Measurements from ENCODE around the gene CD96. TPM values are rescaled to one million over a fixed set of nuclear protein-coding genes. Genes with fewer than 3 reads are reported as not detected.

CD96 gene
- polyA plus RNA-seq, 1 experiment = 0.12 TPM

DNA sequence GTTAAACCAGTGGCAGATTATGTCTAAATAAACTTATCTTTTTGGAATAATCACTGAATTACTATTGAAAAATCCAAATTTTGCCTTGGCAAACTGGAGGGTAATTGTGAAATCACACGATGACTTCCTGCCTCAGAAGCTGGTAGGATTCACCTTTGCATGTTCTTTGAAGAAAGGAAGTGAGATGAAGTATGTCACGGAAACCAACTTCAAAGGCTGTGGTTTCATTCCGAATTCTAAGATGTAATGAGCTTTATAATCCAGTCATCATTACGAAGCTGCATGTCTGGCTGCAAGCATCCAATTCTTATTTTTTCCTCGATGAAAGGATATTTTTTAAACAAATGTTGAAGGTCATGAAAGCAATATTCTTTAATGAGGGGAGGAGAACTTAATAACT is 68.2 kb downstream of the CD96 start:
- CTCF ChIA-PET = interaction anchor here (0.5 kb wide), 1 partner anchor 58 kb away, joined by 3 read pairs; no protein-coding TSS in a partner anchor
- Histone ChIP-seq H3K9me3 (ENCODE audit: control insufficient read depth, insufficient read depth, low read length) (no peaks in the 10 kb centered on the region), H3K4me3 (ENCODE audit: low read depth, low read length) (no peak overlapping the region), H3K27ac (ENCODE audit: low read depth, low read length) (no peak overlapping the region), H3K27me3 (ENCODE audit: control insufficient read depth, insufficient read depth, low read length) (no peaks in the 10 kb centered on the region)
- no peak for DNase-seq (ENCODE audit: low read depth, low spot score)
- POLR2A ChIA-PET = no interaction called here
- TF ChIP-seq, protein P1, sequence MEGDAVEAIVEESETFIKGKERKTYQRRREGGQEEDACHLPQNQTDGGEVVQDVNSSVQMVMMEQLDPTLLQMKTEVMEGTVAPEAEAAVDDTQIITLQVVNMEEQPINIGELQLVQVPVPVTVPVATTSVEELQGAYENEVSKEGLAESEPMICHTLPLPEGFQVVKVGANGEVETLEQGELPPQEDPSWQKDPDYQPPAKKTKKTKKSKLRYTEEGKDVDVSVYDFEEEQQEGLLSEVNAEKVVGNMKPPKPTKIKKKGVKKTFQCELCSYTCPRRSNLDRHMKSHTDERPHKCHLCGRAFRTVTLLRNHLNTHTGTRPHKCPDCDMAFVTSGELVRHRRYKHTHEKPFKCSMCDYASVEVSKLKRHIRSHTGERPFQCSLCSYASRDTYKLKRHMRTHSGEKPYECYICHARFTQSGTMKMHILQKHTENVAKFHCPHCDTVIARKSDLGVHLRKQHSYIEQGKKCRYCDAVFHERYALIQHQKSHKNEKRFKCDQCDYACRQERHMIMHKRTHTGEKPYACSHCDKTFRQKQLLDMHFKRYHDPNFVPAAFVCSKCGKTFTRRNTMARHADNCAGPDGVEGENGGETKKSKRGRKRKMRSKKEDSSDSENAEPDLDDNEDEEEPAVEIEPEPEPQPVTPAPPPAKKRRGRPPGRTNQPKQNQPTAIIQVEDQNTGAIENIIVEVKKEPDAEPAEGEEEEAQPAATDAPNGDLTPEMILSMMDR (IDR thresholded peaks at IDR 0.05; ENCODE audit: low read depth, low read length) = no peak

DNA sequence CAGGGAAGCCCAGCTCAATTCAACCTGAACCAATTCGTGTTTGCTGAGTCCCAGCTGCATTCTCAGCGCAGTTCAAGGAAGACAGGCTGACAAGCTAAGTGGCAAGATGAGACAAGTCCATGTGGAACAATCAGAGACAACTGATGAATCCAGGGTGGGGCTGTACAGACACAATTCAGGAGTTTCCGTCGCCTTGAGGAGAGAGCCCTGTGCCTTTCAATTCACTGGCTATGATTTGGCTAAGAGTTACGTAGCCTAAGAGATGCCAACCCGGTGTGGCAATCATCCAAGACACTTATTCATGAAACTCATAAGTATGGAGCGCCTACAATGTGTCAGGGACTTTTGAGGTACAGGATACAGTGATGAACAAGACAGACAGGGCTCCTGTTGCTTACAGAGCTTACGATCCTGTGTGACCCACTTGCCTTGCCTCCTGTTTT is 68.6 kb downstream of the CD96 start:
- CTCF ChIA-PET = interaction anchor here (0.5 kb wide), 1 partner anchor 57 kb away, joined by 3 read pairs; no protein-coding TSS in a partner anchor
- H3K9me3 ChIP-seq (ENCODE audit: control insufficient read depth, insufficient read depth, low read length) = no peaks in the 10 kb centered on the region
- H3K27me3 ChIP-seq (ENCODE audit: control insufficient read depth, insufficient read depth, low read length) = no peaks in the 10 kb centered on the region
- H3K27ac ChIP-seq (ENCODE audit: low read depth, low read length) = no peak overlapping the region
- POLR2A ChIA-PET = no interaction called here
- DNase-seq (ENCODE audit: low read depth, low spot score) = no peak
- H3K4me3 ChIP-seq (ENCODE audit: low read depth, low read length) = no peak overlapping the region
- TF ChIP-seq, protein P1 (IDR thresholded peaks at IDR 0.05; ENCODE audit: low read depth, low read length) = no peak

DNA sequence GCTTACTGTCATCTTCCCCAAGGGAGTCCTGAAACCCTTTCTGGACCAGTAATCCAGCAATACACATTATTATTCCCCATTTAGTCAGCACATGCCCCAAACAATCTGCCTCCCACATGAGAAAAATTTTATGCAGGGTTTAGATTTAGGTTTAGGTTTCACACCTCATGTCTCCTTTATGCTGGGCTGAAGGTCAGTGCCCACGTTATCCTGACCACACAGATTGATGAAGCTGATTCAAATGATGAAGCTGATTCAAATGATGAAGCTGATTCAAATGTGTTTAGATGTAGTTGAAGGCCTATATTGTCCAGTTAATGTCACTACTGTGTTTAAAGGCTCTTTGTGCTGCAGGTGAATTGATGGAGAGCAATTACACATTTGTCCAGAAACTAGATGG is 71.3 kb downstream of the CD96 start:
- Histone ChIP-seq H3K27me3 (ENCODE audit: control insufficient read depth, insufficient read depth, low read length) (no peaks in the 10 kb centered on the region), H3K27ac (ENCODE audit: low read depth, low read length) (no peak overlapping the region), H3K4me3 (ENCODE audit: low read depth, low read length) (no peak overlapping the region), H3K9me3 (ENCODE audit: control insufficient read depth, insufficient read depth, low read length) (peaks cover 11% of the 10 kb centered on the region)
- POLR2A ChIA-PET = no interaction called here
- no peak for DNase-seq (ENCODE audit: low read depth, low spot score)
- TF ChIP-seq, protein P1 (IDR thresholded peaks at IDR 0.05; ENCODE audit: low read depth, low read length) = no peak
- CTCF ChIA-PET = interaction anchor here (1.1 kb wide), 1 partner anchor 35 kb away, joined by 4 read pairs; no protein-coding TSS in a partner anchor

DNA sequence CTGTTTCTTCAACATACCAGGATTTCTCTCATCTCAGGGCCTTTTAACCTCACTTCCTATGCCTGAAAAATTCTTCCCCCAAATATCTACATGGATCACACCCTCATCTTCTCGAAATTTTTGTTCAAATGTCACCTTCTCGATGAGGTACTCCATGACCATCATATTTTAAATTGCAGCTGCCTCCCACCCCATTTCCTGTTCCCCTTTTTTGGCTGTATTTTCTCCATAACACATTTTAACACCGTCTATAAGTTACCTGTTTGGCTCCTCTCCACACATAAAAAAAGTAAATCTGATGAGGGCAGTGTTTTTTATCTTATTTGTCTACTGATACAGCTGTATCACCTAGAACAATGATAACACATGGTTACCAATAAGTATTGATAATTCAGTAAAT is 73.9 kb downstream of the CD96 start:
- CTCF ChIA-PET = interaction anchor here (0.6 to 2.2 kb wide), 6 partner anchors 12 to 323 kb away, joined by 3 to 16 read pairs (median 4); no protein-coding TSS in a partner anchor

DNA sequence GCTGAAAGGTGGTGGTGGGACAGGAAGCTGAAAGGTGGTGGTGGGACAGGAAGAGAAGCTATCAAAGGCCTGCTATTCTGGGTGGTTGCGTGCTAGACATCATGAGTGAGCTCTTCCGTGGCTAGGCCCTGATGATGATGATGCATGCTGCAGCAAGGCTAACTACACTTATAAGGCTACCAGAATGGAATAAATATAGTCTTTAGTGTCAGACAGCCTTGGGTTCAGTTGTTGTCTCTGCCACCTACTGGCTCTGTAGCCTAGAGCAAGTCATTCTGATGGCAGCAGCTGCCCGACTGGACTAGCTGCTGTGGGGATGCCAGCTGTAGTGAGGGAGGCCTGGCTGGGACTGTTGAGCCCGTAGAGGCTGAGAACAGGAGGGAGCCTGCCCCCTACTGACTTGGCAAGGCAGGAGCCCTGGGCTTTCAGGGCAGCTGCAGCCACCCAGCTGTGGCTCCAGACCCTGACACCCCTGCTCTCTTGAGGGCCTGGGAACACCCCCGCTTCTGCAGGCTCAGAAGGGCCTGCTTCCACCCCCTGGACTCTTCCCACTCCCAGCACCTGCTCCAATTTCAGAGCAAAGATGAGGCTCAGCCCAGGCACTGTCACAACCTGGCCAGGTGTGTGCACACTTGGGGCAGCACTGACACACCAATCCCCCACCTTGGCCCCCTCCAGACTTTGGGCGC is 74.6 kb downstream of the CD96 start:
- no peak for DNase-seq (ENCODE audit: low read depth, low spot score)
- Histone ChIP-seq H3K27me3 (ENCODE audit: control insufficient read depth, insufficient read depth, low read length) (no peaks in the 10 kb centered on the region), H3K4me3 (ENCODE audit: low read depth, low read length) (no peak overlapping the region), H3K27ac (ENCODE audit: low read depth, low read length) (no peak overlapping the region), H3K9me3 (ENCODE audit: control insufficient read depth, insufficient read depth, low read length) (peaks cover 11% of the 10 kb centered on the region)
- ChIA-PET POLR2A (no interaction called here), CTCF (interaction anchor here (0.6 to 2.2 kb wide), 4 partner anchors 12 to 41 kb away, joined by 3 to 16 read pairs (median 4); no protein-coding TSS in a partner anchor)
- TF ChIP-seq, protein P1 (IDR thresholded peaks at IDR 0.05; ENCODE audit: low read depth, low read length) = no peak

More for the DNA sequence above, 73.9 kb downstream of the CD96 start:
- TF ChIP-seq, protein P1 (IDR thresholded peaks at IDR 0.05; ENCODE audit: low read depth, low read length) = no peak
- POLR2A ChIA-PET = no interaction called here
- no peaks in the 10 kb centered on the region for H3K27me3 ChIP-seq (ENCODE audit: control insufficient read depth, insufficient read depth, low read length)
- peaks cover 11% of the 10 kb centered on the region for H3K9me3 ChIP-seq (ENCODE audit: control insufficient read depth, insufficient read depth, low read length)
- H3K27ac ChIP-seq (ENCODE audit: low read depth, low read length) = no peak overlapping the region
- no peak for DNase-seq (ENCODE audit: low read depth, low spot score)
- H3K4me3 ChIP-seq (ENCODE audit: low read depth, low read length) = no peak overlapping the region
